OCI-LY1 (cell line): ENCODE results near the gene PIP4K2A.

Source experiments
- H2AFZ ChIP-seq: fragments of 200-600 bp; sonication (generic), shearing (Covaris generic); 2 replicates; pipeline ENCODE4 v1.6.0; 2014; ENCODE audit warnings: antibody characterized with exemption, mild to moderate bottlenecking, low read length
- H3F3A ChIP-seq: fragments of 200-600 bp; sonication (generic), shearing (Covaris generic); 2 replicates; pipeline ENCODE4 v1.6.0; 2014; ENCODE audit warnings: mild to moderate bottlenecking, antibody characterized with exemption, low read length, moderate library complexity; ENCODE audit not compliant: insufficient read depth
- H3K27ac ChIP-seq: fragments of 200-600 bp; sonication (generic); 2 replicates; pipeline ENCODE4 v1.5.1; 2014; ENCODE audit warnings: low read length, mixed run types, mild to moderate bottlenecking, low read depth; ENCODE audit not compliant: poor library complexity, severe bottlenecking
- H3K27me3 ChIP-seq: fragments of 200-600 bp; sonication (generic); 2 replicates; pipeline ENCODE4 v1.6.0; 2014; ENCODE audit warnings: antibody characterized with exemption, mild to moderate bottlenecking, low read length, moderate library complexity; ENCODE audit not compliant: insufficient read depth
- H3K36me3 ChIP-seq: fragments of 200-600 bp; sonication (generic); 2 replicates; pipeline ENCODE4 v1.6.1; 2014; ENCODE audit warnings: mild to moderate bottlenecking, antibody characterized with exemption, low read length, moderate library complexity, mixed read lengths; ENCODE audit not compliant: insufficient read depth
- H3K4me1 ChIP-seq: fragments of 200-600 bp; sonication (generic); 2 replicates; pipeline ENCODE4 v1.5.1; 2014; ENCODE audit warnings: mild to moderate bottlenecking, low read length, moderate library complexity; ENCODE audit not compliant: insufficient read depth, severe bottlenecking
- H3K4me2 ChIP-seq: fragments of 200-600 bp; sonication (generic), shearing (Covaris generic); 2 replicates; pipeline ENCODE4 v1.6.1; 2014; ENCODE audit warnings: low read length
- H3K4me3 ChIP-seq: fragments of 200-600 bp; sonication (generic); 2 replicates; pipeline ENCODE4 v1.5.1; 2014; ENCODE audit warnings: low read length, low read depth, mild to moderate bottlenecking, mixed read lengths; ENCODE audit not compliant: poor library complexity, severe bottlenecking
- H3K79me2 ChIP-seq: fragments of 200-600 bp; shearing (Covaris generic); 2 replicates; pipeline ENCODE4 v1.6.1; 2016; ENCODE audit warnings: mixed run types, low read length, mixed read lengths; ENCODE audit not compliant: insufficient read depth
- H3K9ac ChIP-seq: fragments of 200-600 bp; sonication (generic), shearing (Covaris generic); 2 replicates; pipeline ENCODE4 v1.6.1; 2014; ENCODE audit warnings: mild to moderate bottlenecking, low read length, mixed read lengths
- H3K9me2 ChIP-seq: fragments of 200-600 bp; sonication (generic), shearing (Covaris generic); 2 replicates; pipeline ENCODE4 v1.6.1; 2014; ENCODE audit warnings: low read depth, mild to moderate bottlenecking, low read length, mixed read lengths
- H3K9me3 ChIP-seq: fragments of 200-600 bp; shearing (Covaris generic); 2 replicates; pipeline ENCODE4 v1.6.1; 2014; ENCODE audit warnings: low read length, mixed read lengths
- H4K20me1 ChIP-seq: fragments of 200-600 bp; sonication (generic), shearing (Covaris generic); 2 replicates; pipeline ENCODE4 v1.6.0; 2016; ENCODE audit warnings: mild to moderate bottlenecking, low read length; ENCODE audit not compliant: insufficient read depth
- CTCF ChIP-seq: fragments of 200-600 bp; sonication (generic), shearing (Covaris generic); IDR thresholded peaks from 2 replicates; pipeline ENCODE4 v1.5.1; 2017; ENCODE audit warnings: mild to moderate bottlenecking, antibody characterized with exemption, low read length, moderate library complexity, mixed read lengths
- EZH2 ChIP-seq: fragments of 200-600 bp; sonication (generic), shearing (Covaris generic); IDR thresholded peaks from 2 replicates; pipeline ENCODE4 v1.8.0; 2017; ENCODE audit warnings: borderline replicate concordance, mixed run types, mild to moderate bottlenecking, antibody characterized with exemption, low read length, moderate library complexity, mixed read lengths

The PIP4K2A gene

GRCh38 chr10:22625516-22626290 lies 88.7 kb downstream of the PIP4K2A start:
- no peak for TF ChIP-seq CTCF

GRCh38 chr10:22624287-22624738 lies 90.1 kb downstream of the PIP4K2A start:
- Histone ChIP-seq H3K9me3 (no peaks in the 10 kb centered on the region), H3K79me2 (no peaks in the 10 kb centered on the region), H3K9me2 (no peaks in the 10 kb centered on the region), H3F3A (no peaks in the 10 kb centered on the region), H3K9ac (no peak overlapping the region), H3K27me3 (no peaks in the 10 kb centered on the region), H3K4me3 (no peak overlapping the region), H3K4me2 (no peak overlapping the region), H3K4me1 (no peaks in the 10 kb centered on the region), H4K20me1 (peaks cover 3% of the 10 kb centered on the region), H3K36me3 (no peaks in the 10 kb centered on the region), H2AFZ (no peak overlapping the region), H3K27ac (no peak overlapping the region)
- TF ChIP-seq CTCF (no peak), EZH2 (no peak)

More at GRCh38 chr10:22625516-22626290, 88.7 kb downstream of the PIP4K2A start:
- H3K9me2 ChIP-seq: no peaks in the 10 kb centered on the region
- H3K79me2 ChIP-seq: no peaks in the 10 kb centered on the region
- H3K27me3 ChIP-seq: no peaks in the 10 kb centered on the region
- no peak overlapping the region for H3K4me3 ChIP-seq
- H4K20me1 ChIP-seq: peaks cover 3% of the 10 kb centered on the region
- no peak overlapping the region for H3K27ac ChIP-seq
- H3K36me3 ChIP-seq: no peaks in the 10 kb centered on the region
- no peaks in the 10 kb centered on the region for H3K4me1 ChIP-seq
- no peak overlapping the region for H3K9ac ChIP-seq
- no peak overlapping the region for H3K4me2 ChIP-seq
- H2AFZ ChIP-seq: no peak overlapping the region
- H3K9me3 ChIP-seq: no peaks in the 10 kb centered on the region
- no peaks in the 10 kb centered on the region for H3F3A ChIP-seq

- H3K4me2 ChIP-seq: no peak overlapping the region
- no peaks in the 10 kb centered on the region for H3F3A ChIP-seq
- H3K36me3 ChIP-seq: no peaks in the 10 kb centered on the region
- H3K79me2 ChIP-seq: no peaks in the 10 kb centered on the region
- H3K27ac ChIP-seq: no peak overlapping the region
- no peaks in the 10 kb centered on the region for H3K4me1 ChIP-seq
- H2AFZ ChIP-seq: no peak overlapping the region
- no peaks in the 10 kb centered on the region for H3K9me2 ChIP-seq
- no peak overlapping the region for H3K9ac ChIP-seq
- TF ChIP-seq EZH2: no peak
- no peak overlapping the region for H3K4me3 ChIP-seq
- peaks cover 3% of the 10 kb centered on the region for H4K20me1 ChIP-seq
- H3K27me3 ChIP-seq: no peaks in the 10 kb centered on the region
- no peaks in the 10 kb centered on the region for H3K9me3 ChIP-seq
These were observed 90.6 kb downstream of the PIP4K2A start for GRCh38 chr10:22623633-22624253.
